Measurements from ENCODE around the gene ARHGEF17.
A peak's percentile ranks its signal among the peaks of the same experiment; 100 is the strongest.

ARHGEF17 gene

GRCh38 chr11:73295241-73295995 is 12.7 kb upstream of the ARHGEF17 start:
- no peak for TF ChIP-seq ZFX (IDR thresholded peaks at IDR 0.05)
- peak; percentile 98 for TF ChIP-seq CTCF (conservative IDR thresholded peaks at IDR 0.05)
- H3K27ac ChIP-seq = no peak overlapping the region

- TF ChIP-seq ZFX (IDR thresholded peaks at IDR 0.05) (no peak), CTCF (conservative IDR thresholded peaks at IDR 0.05) (no peak)
Measured at GRCh38 chr11:73295996-73296318, 12.1 kb upstream of the ARHGEF17 start.

GRCh38 chr11:73296501-73297230 is 11.4 kb upstream of the ARHGEF17 start:
- no peak overlapping the region for H3K27ac ChIP-seq
- no peak for TF ChIP-seq CTCF (conservative IDR thresholded peaks at IDR 0.05)
- TF ChIP-seq ZFX (IDR thresholded peaks at IDR 0.05) = no peak

More at GRCh38 chr11:73295996-73296318, 12.1 kb upstream of the ARHGEF17 start:
- no peak overlapping the region for H3K27ac ChIP-seq

GRCh38 chr11:73297231-73297590 is 10.9 kb upstream of the ARHGEF17 start:
- TF ChIP-seq ZFX (IDR thresholded peaks at IDR 0.05) (no peak), CTCF (conservative IDR thresholded peaks at IDR 0.05) (no peak)
- H3K27ac ChIP-seq = no peak overlapping the region

- no peak for TF ChIP-seq CTCF (conservative IDR thresholded peaks at IDR 0.05)
- TF ChIP-seq ZFX (IDR thresholded peaks at IDR 0.05) = no peak
- no peak overlapping the region for H3K27ac ChIP-seq
Measured at GRCh38 chr11:73297702-73298101, 10.4 kb upstream of the ARHGEF17 start.

- no peak for TF ChIP-seq ZFX (IDR thresholded peaks at IDR 0.05)
- TF ChIP-seq CTCF (conservative IDR thresholded peaks at IDR 0.05) = no peak
- no peak overlapping the region for H3K27ac ChIP-seq
Measured at GRCh38 chr11:73298233-73298632, 9.8 kb upstream of the ARHGEF17 start.

- no peak overlapping the region for H3K27ac ChIP-seq
- no peak for TF ChIP-seq ZFX (IDR thresholded peaks at IDR 0.05)
- TF ChIP-seq CTCF (conservative IDR thresholded peaks at IDR 0.05) = no peak
Measured at GRCh38 chr11:73299751-73300150, 8.3 kb upstream of the ARHGEF17 start.

All from C4-2B (cell line).